ENCODE measurements around the gene TBRG4.
"Not testable (repeated sequence)": the region's sequence is repeated elsewhere in the genome, so short reads cannot be mapped to it uniquely, and the experiment has no call there.

The TBRG4 gene

DNA sequence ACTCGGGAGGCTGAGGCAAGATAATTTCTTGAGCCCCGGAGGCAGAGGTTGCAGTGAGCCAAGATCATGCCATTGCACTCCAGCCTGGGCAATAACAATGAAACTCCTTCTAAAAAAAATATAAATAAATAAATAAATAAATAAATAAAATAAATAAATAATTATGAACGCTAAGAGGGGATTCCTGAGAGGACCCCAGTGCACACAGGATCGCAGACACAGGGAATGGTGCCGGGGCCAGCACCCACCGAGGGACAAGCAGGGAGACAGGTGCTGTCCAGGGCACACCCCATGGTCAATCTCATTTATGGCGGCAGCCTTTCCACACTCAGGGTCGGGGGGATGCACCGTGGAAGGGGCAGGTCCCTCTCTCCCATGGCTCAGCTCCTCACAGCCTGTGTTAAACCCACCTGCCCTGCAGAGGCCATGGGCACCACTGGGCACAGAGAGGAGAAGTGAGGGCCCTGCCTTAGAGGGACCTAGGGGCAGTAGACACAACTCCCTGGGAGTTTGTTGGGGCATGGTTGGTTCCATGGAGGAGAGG, 43.9 kb upstream of the TBRG4 start:
- peaks cover 23% of the 10 kb centered on the region for H3K27me3 ChIP-seq (ENCODE audit: insufficient read depth, poor library complexity, severe bottlenecking)
- TF ChIP-seq, protein P1, sequence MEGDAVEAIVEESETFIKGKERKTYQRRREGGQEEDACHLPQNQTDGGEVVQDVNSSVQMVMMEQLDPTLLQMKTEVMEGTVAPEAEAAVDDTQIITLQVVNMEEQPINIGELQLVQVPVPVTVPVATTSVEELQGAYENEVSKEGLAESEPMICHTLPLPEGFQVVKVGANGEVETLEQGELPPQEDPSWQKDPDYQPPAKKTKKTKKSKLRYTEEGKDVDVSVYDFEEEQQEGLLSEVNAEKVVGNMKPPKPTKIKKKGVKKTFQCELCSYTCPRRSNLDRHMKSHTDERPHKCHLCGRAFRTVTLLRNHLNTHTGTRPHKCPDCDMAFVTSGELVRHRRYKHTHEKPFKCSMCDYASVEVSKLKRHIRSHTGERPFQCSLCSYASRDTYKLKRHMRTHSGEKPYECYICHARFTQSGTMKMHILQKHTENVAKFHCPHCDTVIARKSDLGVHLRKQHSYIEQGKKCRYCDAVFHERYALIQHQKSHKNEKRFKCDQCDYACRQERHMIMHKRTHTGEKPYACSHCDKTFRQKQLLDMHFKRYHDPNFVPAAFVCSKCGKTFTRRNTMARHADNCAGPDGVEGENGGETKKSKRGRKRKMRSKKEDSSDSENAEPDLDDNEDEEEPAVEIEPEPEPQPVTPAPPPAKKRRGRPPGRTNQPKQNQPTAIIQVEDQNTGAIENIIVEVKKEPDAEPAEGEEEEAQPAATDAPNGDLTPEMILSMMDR (IDR thresholded peaks at IDR 0.05; ENCODE audit: poor library complexity, severe bottlenecking): no peak
- peak; percentile 15; the same call in 1 of the 3 replicates for ATAC-seq (ENCODE audit: low read depth)

DNA sequence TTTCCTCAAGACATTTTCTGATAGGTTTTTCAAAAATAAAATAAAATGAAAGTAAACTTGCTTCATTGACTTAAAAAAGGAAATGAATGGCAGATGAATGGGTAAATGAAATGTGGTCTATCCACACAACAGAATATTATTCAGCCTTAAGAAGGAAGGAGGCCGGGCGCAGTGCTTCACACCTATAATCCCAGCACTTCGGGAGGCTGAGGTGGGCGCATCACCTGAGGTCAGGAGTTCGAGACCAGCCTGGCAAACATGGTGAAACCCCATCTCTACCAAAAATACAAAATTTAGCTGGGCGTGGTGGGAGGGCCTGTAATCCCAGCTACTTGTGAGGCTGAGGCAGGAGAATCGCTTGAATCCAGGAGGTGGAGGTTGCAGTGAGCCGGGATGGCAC, 42.4 kb upstream of the TBRG4 start:
- not testable (repeated sequence) for H3K36me3 ChIP-seq (ENCODE audit: low read depth); H3K4me3 ChIP-seq (ENCODE audit: severe bottlenecking); H3K9me3 ChIP-seq (ENCODE audit: severe bottlenecking); H3K4me1 ChIP-seq (ENCODE audit: insufficient read depth, poor library complexity, severe bottlenecking); H3K27ac ChIP-seq (ENCODE audit: poor library complexity, severe bottlenecking); ATAC-seq (ENCODE audit: low read depth)
- peak; percentile 7 for DNase-seq (ENCODE audit: low spot score)
- peaks cover 20% of the 10 kb centered on the region for H3K27me3 ChIP-seq (ENCODE audit: insufficient read depth, poor library complexity, severe bottlenecking)

More for the DNA sequence above, 43.9 kb upstream of the TBRG4 start:
- no peaks in the 10 kb centered on the region for H3K4me1 ChIP-seq (ENCODE audit: insufficient read depth, poor library complexity, severe bottlenecking)
- DNase-seq (ENCODE audit: low spot score): no peak
- no peak overlapping the region for H3K4me3 ChIP-seq (ENCODE audit: severe bottlenecking)
- H3K27ac ChIP-seq (ENCODE audit: poor library complexity, severe bottlenecking): no peak overlapping the region
- no peaks in the 10 kb centered on the region for H3K36me3 ChIP-seq (ENCODE audit: low read depth)
- H3K9me3 ChIP-seq (ENCODE audit: severe bottlenecking): no peaks in the 10 kb centered on the region

DNA sequence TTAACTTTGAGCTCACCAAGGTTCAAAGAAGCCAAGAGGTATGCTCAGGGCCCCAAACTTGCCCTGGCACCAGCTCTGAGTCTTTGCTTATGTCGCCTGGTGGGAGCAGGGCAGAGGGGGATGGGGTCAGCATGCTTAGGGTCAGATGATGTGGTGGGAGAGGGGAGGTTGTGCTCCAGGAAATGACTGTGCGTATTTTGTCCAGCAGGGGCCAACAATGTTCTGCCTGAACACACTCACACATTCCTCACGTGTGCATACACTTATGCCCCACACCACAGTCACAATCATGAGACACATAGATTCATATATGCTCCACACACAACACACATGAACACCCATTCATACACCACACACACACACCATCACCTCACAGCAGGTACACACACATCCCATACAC, 41.7 kb upstream of the TBRG4 start:
- Histone ChIP-seq H3K4me1 (ENCODE audit: insufficient read depth, poor library complexity, severe bottlenecking) (no peaks in the 10 kb centered on the region), H3K36me3 (ENCODE audit: low read depth) (no peaks in the 10 kb centered on the region), H3K27me3 (ENCODE audit: insufficient read depth, poor library complexity, severe bottlenecking) (peaks cover 18% of the 10 kb centered on the region)

DNA sequence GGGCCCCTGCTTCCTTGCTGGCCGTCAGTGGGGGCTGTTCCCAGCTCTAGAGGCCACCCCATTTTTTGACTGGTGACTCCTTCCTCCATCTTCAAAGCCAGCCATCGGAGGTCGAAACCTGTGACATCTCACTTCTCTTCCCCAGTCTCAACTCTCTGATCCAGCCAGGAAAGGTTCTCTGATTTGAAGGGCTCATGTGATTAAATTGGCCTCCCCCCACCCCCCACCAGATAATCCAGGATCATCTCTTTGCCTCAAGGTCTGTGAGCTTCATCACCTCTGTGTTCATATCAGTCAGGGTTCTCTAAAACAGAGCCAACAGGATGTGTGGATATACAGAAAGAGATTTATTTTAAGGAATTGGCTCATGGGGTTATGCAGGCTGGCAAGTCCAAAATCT, 40.5 kb upstream of the TBRG4 start:
- no peak overlapping the region for H3K27ac ChIP-seq (ENCODE audit: poor library complexity, severe bottlenecking)
- TF ChIP-seq, protein P1 (IDR thresholded peaks at IDR 0.05; ENCODE audit: poor library complexity, severe bottlenecking): no peak
- H3K4me3 ChIP-seq (ENCODE audit: severe bottlenecking): no peak overlapping the region
- DNase-seq (ENCODE audit: low spot score) (no peak), ATAC-seq (ENCODE audit: low read depth) (no peak)
- no peaks in the 10 kb centered on the region for H3K4me1 ChIP-seq (ENCODE audit: insufficient read depth, poor library complexity, severe bottlenecking)
- no peaks in the 10 kb centered on the region for H3K9me3 ChIP-seq (ENCODE audit: severe bottlenecking)
- H3K36me3 ChIP-seq (ENCODE audit: low read depth): no peaks in the 10 kb centered on the region
- H3K27me3 ChIP-seq (ENCODE audit: insufficient read depth, poor library complexity, severe bottlenecking): peaks cover 11% of the 10 kb centered on the region

More for the DNA sequence above, 41.7 kb upstream of the TBRG4 start:
- H3K4me3 ChIP-seq (ENCODE audit: severe bottlenecking): no peak overlapping the region
- no peak overlapping the region for H3K27ac ChIP-seq (ENCODE audit: poor library complexity, severe bottlenecking)
- H3K9me3 ChIP-seq (ENCODE audit: severe bottlenecking): no peaks in the 10 kb centered on the region
- no peak for ATAC-seq (ENCODE audit: low read depth)
- TF ChIP-seq, protein P1 (IDR thresholded peaks at IDR 0.05; ENCODE audit: poor library complexity, severe bottlenecking): no peak
- DNase-seq (ENCODE audit: low spot score): peak; percentile 23

DNA sequence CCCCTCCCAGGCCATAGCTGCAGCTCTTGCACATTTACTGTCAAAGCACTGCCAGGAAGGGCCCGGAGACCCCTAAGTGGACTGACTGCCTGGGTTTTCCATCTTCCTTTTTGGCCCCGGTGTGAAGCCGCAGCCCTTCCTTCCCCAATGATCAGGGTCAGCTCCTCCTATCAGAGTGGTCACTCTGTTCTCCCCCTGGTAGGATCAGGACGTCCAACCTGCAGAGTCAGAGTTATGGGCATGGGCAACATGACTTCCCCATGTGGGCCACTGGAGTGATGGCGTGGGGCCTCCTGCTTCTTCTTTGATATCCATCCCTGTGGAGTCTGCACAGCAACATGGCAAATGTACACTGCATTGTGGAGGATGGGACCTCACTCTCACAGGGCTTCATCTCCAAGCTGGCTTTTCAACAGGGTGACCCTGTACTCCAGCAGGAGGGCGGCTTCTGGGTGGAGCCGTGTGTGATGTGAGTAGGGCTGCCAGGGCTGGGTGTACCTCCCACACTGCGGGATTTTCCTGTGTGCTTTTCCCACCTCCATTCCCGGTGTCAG, 39.7 kb upstream of the TBRG4 start:
- peaks cover 8% of the 10 kb centered on the region for H3K27me3 ChIP-seq (ENCODE audit: insufficient read depth, poor library complexity, severe bottlenecking)
- H3K9me3 ChIP-seq (ENCODE audit: severe bottlenecking): no peaks in the 10 kb centered on the region
- H3K4me1 ChIP-seq (ENCODE audit: insufficient read depth, poor library complexity, severe bottlenecking): no peaks in the 10 kb centered on the region
- H3K36me3 ChIP-seq (ENCODE audit: low read depth): no peaks in the 10 kb centered on the region
- DNase-seq (ENCODE audit: low spot score) (peak; percentile 21), ATAC-seq (ENCODE audit: low read depth) (no peak)
- TF ChIP-seq, protein P1 (IDR thresholded peaks at IDR 0.05; ENCODE audit: poor library complexity, severe bottlenecking): no peak
- no peak overlapping the region for H3K4me3 ChIP-seq (ENCODE audit: severe bottlenecking)
- H3K27ac ChIP-seq (ENCODE audit: poor library complexity, severe bottlenecking): no peak overlapping the region

Data from RWPE2 (cell line).